MV-4-11 (cell line): ENCODE data around the gene RAB3B.
"Not testable (repeated sequence)": the region's sequence is repeated elsewhere in the genome, so short reads cannot be mapped to it uniquely, and the experiment has no call there.

ENCODE experiments used
- DNase-seq: peaks from one replicate; lab custom pipeline; 2025; lab: John Stamatoyannopoulos, UW

Gene RAB3B

GRCh38 chr1:51989582-51990477 is 670 bp downstream of the RAB3B start:
- DNase-seq: no peak

GRCh38 chr1:51988254-51988653 is 2.2 kb downstream of the RAB3B start:
- DNase-seq: no peak

- no peak for DNase-seq
These were observed 3.8 kb downstream of the RAB3B start for GRCh38 chr1:51986718-51987117.

GRCh38 chr1:51982161-51982560 is 8.3 kb downstream of the RAB3B start:
- no peak for DNase-seq

GRCh38 chr1:51981555-51981954 is 8.9 kb downstream of the RAB3B start:
- no peak for DNase-seq

- DNase-seq: no peak
These were observed 12.4 kb downstream of the RAB3B start for GRCh38 chr1:51978099-51978498.

- DNase-seq: no peak
These were observed 13.5 kb downstream of the RAB3B start for GRCh38 chr1:51976846-51977602.

GRCh38 chr1:51973587-51974474 is 16.7 kb downstream of the RAB3B start:
- DNase-seq: no peak

GRCh38 chr1:51969038-51969705 is 21.3 kb downstream of the RAB3B start:
- DNase-seq: no peak

- no peak for DNase-seq
These were observed 21.9 kb downstream of the RAB3B start for GRCh38 chr1:51968632-51969031.

GRCh38 chr1:51967213-51967791 is 23.2 kb downstream of the RAB3B start:
- DNase-seq: not testable (repeated sequence)

GRCh38 chr1:51966559-51966958 is 23.9 kb downstream of the RAB3B start:
- DNase-seq: no peak

- DNase-seq: no peak
These were observed 26.2 kb downstream of the RAB3B start for GRCh38 chr1:51964309-51964696.

GRCh38 chr1:51963592-51964308 is 26.8 kb downstream of the RAB3B start:
- DNase-seq: no peak

GRCh38 chr1:51962486-51963356 is 27.8 kb downstream of the RAB3B start:
- no peak for DNase-seq

GRCh38 chr1:51961954-51962353 is 28.5 kb downstream of the RAB3B start:
- DNase-seq: no peak

- no peak for DNase-seq
These were observed 29.3 kb downstream of the RAB3B start for GRCh38 chr1:51961231-51961630.

- DNase-seq: no peak
These were observed 30.2 kb downstream of the RAB3B start for GRCh38 chr1:51960262-51960661.

- no peak for DNase-seq
These were observed 31.7 kb downstream of the RAB3B start for GRCh38 chr1:51958824-51959223.

GRCh38 chr1:51957618-51958017 is 32.9 kb downstream of the RAB3B start:
- DNase-seq: no peak
